HG03575 (cell line): ENCODE data around the gene FAM3B.
"Not testable (repeated sequence)": the region's sequence is repeated elsewhere in the genome, so short reads cannot be mapped to it uniquely, and the experiment has no call there.

Experiments
- ATAC-seq: cut with Tn5 transposase; IDR thresholded peaks from one replicate; pipeline ENCODE4 v1.9.1; 2021; ENCODE audit not compliant: unreplicated experiment, insufficient number of reproducible peaks, low FRiP score; ENCODE audit errors: extremely low read depth

FAM3B gene, protein sequence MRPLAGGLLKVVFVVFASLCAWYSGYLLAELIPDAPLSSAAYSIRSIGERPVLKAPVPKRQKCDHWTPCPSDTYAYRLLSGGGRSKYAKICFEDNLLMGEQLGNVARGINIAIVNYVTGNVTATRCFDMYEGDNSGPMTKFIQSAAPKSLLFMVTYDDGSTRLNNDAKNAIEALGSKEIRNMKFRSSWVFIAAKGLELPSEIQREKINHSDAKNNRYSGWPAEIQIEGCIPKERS

DNA sequence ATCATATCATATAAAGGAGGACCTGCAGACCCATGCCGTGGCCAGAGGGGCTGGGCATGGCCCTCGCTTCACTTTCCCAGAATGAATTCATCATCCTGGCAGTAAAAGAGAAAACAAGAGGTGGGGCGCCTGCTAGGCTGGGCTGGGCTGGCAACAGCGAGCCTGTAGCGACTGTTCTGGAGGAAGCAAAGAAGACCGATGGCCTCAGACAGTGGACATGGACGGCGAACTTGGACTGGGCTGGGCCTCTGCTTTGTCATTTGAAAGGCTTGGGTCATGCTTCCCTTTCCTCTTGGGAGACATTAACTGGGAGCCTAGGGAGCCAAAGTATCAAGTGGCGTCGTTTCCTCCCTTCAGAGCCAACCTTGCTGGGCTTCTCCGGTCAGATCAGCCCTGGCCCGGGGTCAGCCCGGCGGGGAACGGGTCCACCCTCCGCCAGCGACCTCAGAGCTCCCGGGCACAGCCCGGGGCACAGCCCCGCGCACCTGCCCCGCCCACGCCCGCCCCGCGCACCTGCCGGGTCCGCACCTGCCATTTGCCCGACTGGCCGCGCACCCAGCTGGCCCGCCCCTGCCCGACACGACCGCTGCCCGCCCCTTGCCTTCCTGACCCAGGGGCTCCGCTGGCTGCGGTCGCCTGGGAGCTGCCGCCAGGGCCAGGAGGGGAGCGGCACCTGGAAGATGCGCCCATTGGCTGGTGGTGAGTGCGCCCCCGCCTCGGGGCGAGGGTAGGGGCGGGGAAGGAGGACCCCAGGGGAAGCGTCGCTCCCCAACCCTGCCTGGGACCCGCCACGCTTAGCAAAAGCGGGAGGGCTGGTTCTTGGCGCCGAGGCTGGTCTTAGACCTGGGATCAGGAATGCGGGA is at the start of gene FAM3B:
Gene FAM3B (plus strand): TSS at position 602 of the 863 bp plus-strand sequence. CDS start 79 bp downstream, at position 681.
- ATAC-seq = no peak

DNA sequence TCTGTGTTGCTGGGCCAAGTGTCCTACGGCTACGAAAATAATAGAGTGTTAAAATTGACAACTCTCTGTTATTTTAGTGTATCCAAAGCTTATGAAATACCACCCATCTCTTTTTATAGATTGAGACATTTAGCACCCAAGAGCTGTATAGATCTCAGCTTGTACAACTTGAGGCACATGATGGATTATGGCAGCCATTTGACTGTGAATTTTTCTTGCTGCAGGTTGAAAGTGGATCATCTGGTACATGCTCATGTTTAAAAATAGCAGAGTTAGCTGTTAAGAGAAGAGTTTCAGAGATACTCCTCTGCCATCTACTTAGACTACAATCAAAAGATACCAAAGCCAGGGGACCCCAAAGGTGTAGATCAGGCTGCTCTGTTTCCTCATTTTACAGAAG is 49.3 kb upstream of the FAM3B start:
- no peak for ATAC-seq

DNA sequence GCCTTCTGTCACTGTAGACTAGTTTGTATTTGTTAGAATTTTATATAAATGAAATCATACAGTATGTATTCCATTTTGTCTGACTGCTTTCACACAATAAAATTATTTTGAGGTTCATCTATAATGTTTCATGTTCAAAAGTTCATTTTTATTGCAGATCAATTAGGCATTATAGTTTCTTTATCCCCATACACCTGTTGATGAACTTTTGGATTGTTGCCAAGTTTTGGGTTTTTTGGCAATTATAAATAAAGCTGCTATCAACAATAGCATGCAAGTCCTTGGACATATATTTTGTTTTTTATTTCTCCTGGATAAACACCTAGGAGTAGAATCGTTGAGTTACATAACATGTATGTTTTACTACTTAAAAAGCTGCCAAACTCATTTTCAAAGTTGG is 47.1 kb upstream of the FAM3B start:
- no peak for ATAC-seq

DNA sequence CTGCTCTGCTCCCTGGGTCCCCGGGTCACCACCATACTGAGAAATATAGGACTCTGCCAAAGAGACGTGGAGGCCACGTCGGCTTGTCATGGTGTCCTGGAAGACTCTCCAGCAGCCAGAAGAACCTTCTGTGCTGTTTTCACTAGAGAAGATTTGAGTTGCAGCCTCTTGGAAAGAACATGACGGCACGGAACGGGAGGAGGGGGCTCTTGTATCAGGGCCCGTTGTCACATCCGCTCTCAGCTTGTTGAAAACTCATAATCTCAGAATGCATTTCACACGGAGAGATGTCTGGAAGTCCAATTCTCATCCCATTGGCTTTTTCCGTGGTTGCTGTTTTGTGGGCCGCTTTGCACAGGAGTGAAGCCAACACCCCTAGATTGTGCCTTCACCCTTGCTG is 39.4 kb upstream of the FAM3B start:
- ATAC-seq = no peak

DNA sequence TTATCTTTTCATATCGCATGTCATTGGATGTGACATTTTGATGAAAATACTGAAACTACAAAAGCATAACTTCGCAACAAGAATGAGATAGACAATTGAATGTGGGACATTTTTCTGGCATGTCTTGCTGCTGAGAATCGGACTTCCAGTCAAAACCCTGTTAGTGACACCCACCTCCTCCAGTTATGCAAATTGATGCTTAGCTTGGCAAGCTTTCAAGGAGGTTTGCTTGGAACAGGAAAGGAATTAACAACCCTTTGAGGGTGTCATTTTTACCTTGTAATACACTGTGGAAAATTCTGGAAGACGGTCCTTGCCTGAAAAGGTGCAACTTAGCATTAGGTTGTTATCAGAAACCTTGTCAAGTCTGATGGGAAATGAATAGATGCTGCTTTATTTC is 38.8 kb upstream of the FAM3B start:
- no peak for ATAC-seq

DNA sequence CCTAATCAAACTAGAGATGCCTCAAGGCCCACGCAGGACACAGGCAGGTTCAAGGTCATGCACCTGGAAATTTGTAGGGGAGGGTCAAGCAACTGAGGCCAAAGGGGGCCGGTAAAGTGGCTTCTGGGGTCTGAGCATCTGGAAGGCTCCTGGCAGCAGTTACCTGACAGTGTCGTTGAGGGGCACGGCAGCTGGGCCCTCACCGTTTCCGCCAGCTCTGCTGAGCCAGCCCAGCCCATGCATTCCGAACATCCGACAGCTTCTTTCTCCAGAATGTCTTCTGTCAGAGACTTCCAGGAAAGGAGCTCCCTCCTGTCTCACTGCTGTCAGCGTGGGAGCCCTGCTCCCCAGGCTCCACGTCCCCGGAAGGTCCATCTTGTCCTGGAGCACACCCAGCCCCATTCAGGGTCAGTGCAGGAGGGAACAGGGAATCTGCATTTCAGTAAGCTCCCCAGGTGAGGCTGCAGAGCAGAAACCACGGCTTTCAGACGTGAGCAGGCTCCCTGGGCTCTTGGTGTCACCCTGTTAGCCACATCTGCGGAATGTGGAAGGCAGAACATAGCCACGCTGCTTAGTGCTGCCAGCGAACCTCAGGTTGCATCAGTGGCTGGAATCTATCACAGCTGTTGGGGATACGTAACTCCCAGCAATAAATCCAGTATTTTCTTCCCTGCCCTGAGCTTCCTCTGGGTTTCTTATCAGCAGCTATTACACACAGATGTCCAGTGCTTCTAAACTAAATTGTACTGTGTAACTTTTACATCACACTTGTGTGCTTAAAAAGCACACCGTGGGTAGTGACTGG is 36.3 kb upstream of the FAM3B start:
- ATAC-seq = no peak

DNA sequence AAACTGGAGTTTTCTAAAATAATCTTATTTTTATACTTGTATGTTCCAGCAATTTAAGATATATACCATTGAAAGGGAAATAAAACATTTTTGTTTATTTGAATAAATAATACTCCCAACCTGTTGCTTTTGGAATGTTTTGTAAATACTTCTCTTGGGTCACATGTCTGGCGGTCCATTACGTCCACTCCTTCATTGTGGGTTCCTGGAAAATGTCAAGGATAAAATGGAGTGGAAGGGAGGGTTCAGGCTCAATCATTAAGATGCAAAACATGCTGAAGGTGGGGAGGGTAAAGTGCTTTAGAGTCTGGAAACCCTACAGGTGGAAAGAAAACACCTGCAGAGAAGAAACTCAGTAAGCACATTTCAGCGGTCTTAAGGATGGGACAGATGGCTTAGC is 34.2 kb upstream of the FAM3B start:
- no peak for ATAC-seq

DNA sequence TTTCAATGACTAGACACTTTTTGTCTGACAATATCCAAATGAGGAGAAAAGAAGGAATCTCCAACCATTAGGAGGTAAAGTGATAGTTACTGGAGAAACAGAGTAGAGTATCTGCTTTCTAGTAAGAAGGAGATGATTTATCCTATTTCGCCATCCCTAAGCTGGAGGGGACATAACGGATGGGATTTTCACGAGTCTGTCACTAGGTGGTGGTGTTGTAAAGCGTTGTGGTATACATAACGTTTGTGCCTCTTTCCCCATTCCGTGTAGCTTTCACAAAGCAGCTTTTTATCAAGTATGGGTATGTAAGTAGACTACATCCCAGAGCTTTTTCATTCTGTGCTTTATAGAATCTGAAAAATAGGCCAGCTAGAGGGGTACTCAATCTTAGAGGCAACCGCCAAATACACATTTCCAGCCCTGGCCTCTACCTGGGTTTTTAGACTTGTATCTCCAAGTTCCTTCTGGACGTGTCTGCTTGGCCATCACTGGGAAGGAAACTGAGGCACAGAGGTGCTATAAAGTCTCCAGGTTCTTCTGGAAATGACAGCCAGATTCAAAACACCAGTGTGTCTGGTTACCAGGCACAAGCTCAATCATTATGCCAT is 33.3 kb upstream of the FAM3B start:
- ATAC-seq = no peak

DNA sequence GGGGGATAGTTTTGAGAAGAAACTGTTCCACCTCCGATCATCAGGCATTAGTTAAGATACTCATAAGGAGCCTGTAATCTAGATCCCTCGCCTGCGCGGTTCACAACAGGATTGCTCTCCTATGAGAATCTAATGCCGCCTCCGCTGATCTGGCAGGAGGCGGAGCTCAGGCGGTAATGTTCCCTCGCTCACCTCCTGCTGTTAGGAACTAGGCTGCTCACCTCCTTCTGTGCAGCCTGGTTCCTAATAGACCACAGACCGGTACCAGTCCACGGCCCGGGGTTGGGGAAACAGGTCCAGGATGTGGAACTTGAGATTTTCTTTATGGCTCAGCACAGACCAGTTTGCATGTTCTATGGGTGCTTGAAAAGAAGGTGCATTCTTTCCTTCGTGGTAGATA is 27.2 kb upstream of the FAM3B start:
- ATAC-seq = no peak

DNA sequence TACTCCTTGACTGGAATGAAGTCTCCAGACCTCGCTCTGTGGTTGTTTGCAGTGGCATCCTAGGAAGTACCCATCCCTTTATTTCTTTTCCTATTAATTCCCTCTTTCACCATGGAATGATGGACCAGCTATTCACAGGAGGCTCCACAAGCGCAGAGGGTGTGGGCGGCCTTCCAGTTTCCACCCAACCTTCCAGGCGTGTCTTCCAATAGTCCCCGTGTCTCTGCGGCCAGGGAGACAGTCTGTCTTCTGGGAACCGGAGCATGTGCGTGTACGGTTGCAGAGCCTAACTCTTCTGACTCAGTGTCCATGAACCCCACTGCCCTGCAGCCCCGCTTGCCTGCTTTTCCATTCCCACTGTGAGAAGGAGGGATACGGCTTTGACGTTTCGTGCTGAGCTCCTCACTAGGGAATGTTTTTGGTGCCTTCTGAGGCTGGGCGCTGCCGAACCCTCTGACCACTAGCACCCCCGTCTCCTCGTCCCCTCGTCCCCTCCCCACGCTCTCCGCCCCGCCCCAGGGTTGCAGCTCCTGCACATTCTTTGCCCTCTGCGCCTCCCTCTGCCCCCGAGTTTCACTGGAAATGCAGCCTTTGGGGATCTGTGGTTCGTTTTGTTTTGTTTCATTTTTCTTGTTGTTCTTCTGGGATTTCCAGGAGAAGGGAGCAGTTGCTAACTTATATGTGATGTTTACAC is 26.3 kb upstream of the FAM3B start:
- ATAC-seq = no peak

DNA sequence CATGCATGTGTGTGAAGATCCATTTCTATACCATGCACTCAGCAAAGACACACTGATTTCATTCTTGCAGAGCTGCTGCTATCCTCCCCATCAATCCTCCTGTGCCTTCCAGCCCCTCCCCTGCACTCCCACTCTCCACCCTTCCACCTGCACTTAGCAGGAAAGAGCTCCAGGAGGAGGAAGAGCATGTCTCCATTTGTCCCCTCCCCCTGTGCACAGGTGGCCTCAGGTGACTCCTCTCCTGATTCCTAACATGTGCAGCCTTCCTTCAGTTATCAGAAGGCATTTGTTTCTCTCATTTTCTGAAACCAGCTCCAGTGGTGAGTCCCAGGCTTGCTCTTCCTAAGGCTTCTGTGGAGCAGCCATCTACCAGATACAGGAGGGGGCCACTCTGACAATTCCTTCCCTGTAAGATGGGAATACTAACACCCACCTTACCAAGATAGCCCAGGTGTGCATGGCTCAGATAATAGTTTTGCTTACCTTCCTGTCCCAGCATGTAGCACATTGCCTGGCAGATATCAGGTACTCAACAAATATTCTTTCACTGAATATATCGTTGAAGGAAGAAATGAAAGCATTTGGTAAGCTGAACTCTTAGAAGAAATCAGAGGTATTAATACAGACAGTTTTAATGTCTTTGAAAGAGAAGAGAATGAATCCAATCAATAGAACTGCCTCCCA is 21.9 kb upstream of the FAM3B start:
- no peak for ATAC-seq

DNA sequence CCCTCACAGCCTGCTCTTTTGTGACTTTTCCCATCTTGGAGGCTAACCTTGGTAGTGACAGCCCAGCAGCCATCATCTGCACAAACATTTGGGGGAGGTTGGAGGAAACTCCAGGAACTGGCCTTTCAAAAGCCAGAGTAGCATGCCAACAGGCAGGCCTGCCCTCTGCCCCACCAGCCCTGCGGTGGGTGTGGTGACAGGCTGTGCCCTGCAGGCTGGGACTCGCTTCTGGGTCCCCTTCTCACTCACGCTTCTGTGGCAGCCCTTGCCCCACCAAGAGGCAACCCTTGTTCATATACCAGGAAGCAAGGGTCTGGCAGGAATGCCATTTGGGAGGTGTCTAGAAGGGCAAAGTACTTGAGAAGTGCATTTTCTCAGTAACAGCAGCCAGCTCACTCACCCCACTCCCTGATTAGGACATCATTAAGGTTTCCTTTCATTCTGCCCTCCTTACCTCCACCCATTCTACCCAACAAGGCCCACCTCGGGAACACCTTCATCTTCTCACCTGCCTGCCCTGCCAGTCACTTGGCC is 20.8 kb upstream of the FAM3B start:
- no peak for ATAC-seq

DNA sequence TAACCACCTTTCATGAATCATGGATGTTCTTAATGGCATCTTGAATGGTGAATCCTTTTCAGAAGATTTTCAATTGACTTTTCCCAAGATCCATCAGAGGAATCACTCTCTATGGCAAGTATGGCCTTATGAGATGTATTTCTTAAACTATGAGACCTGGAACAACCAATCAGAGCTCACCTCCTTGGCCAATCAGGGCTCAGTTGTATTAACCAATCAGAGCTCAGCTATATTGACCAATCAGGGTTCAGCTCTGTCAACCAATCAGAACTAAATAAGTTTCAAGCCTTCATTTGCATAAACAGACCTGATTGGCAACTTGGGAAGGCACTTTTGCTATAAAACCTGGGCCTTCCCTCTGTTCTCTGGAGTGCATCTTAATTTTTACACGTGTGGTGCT is 13.6 kb upstream of the FAM3B start:
- ATAC-seq = no peak

DNA sequence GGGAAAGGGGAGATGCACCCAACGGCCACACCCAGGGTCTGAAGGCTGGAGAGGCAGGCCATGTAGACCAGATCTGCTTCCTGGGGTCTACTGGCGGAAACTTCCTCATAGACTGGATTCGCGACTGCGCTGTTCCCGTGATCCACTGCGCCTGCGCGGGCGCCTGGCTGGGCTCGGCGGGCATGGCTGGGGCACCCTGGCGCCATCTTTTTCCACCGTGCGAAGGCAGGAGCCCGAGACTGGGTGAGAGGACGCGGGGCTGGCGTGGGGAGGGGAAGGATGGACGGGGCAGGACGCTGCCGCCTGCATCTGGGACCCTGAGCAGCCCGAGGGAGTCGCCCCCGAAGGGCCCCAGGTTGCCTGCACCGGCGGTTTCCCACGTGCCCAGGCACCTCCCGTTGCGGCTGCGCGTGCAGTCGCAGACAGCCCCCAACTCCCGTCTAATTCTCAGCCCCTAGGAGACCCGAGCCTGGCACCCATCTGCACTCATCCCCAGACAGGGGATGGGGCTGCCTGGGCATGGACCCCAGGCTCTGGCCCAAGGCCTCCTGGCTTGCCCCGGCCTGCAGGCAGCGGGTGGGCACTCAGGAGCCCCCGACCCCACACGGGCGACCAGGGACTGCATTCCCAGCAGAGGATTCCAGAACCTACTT is 12.4 kb upstream of the FAM3B start:
- no peak for ATAC-seq

DNA sequence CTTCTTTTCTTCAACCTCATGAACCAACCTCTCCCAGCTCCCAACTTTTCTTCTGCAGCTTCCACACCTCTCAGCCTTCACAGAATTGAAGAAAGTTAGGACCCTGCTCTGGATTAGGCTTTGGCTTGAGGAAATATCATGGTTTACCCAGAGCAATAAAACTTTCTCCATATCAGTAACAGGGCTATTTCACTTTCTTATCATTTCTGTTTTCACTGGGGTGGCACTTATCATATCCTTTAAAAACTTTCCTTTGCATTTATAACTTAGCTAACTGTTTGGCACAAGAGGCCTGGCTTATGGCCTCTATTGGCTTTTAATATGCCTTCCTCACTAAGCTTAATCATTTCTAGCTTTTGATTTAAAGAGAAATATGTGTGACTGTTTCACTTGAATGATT is 9.4 kb upstream of the FAM3B start:
- ATAC-seq = no peak

DNA sequence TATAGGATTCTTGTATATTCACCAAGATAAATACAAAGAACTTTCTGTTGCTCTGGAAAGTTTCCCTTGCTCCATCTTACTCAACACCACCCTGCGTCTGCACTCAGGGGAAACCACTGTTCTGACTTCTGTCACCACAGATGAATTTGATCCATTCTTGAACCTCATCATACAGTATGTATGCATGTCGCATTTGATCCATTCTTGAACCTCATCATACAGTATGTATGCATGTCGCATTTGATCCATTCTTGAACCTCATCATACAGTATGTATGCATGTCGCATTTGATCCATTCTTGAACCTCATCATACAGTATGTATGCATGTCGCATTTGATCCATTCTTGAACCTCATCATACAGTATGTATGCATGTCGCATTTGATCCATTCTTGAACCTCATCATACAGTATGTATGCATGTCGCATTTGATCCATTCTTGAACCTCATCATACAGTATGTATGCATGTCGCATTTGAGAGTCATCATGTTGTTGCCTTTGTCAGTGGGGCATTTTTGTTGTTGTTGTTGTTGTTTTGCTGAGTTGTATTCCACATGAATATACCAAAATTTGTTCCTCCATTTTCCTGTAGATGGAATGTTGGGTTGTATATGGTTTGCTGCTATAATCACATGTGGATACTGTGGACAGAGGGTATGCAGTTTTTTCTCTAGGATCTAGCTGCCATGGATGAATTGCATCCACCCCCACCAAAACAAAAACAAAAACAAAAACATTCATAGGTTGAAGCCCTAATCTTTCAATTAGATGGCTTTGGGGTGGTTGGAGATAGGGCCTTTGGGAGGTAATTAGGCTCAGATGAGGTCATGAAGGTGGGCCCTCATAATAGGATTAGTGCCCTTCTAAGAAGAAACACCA is 3.1 kb upstream of the FAM3B start:
- not testable (repeated sequence) for ATAC-seq

DNA sequence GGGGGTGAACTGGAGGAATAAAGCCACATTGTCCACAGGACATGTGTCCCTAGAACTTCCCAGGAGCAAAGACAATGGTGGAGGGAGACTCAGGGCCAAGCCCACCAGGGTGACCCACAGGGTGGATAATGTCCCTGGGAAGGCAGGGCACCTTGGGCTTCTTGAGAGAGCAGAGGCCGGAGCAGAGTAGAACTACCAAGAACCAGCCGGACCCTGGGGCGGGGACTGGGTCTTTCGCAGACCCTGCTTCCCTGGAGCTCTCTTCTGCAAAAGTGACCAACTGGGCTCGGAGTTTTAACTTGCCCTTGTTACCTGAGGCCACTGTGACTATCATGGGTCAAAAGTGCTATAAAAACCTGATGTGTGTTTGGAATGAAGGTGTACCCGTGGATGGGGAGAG is 875 bp upstream of the FAM3B start:
- no peak for ATAC-seq
